Activated naive CD8-positive, alpha-beta T cell treated with anti-CD3 and anti-CD28 coated beads for 36 hours (primary cell): ENCODE data around the gene FDCSP. TPM values are rescaled to one million over a fixed set of nuclear protein-coding genes. Genes with fewer than 3 reads are reported as not detected.

ENCODE experiments used
- total RNA-seq, 2 experiments: library from RNA; stranded (reverse); gene quantifications; one replicate each; pipeline ENCODE4 v1.2.3, GENCODE V29; 2021

The FDCSP gene
- total RNA-seq, 2 experiments from 2014 or later = not detected

Other genes with a start within 250 kb of the FDCSP start
- gene STATH, start 230.2 kb upstream of the FDCSP start, total RNA-seq = not detected
- not detected for gene HTN3, start 197.7 kb upstream of the FDCSP start, total RNA-seq
- gene HTN1, start 175.7 kb upstream of the FDCSP start, total RNA-seq = not detected
- not detected for gene PRR27, start 71.9 kb upstream of the FDCSP start, total RNA-seq
- gene ODAM, start 30.4 kb upstream of the FDCSP start, total RNA-seq = not detected
- not detected for gene CSN3, start 16.5 kb downstream of the FDCSP start, total RNA-seq
- gene CABS1, start 108.9 kb downstream of the FDCSP start, total RNA-seq = not detected
- not detected for gene SMR3A, start 134.6 kb downstream of the FDCSP start, total RNA-seq
- gene SMR3B, start 157.0 kb downstream of the FDCSP start, total RNA-seq = not detected
- gene OPRPN, start 171.8 kb downstream of the FDCSP start, total RNA-seq = not detected
- not detected for gene MUC7, start 246.1 kb downstream of the FDCSP start, total RNA-seq